Measurements from ENCODE around the gene CREB1.
A peak's percentile ranks its signal among the peaks of the same experiment; 100 is the strongest.

DNA sequence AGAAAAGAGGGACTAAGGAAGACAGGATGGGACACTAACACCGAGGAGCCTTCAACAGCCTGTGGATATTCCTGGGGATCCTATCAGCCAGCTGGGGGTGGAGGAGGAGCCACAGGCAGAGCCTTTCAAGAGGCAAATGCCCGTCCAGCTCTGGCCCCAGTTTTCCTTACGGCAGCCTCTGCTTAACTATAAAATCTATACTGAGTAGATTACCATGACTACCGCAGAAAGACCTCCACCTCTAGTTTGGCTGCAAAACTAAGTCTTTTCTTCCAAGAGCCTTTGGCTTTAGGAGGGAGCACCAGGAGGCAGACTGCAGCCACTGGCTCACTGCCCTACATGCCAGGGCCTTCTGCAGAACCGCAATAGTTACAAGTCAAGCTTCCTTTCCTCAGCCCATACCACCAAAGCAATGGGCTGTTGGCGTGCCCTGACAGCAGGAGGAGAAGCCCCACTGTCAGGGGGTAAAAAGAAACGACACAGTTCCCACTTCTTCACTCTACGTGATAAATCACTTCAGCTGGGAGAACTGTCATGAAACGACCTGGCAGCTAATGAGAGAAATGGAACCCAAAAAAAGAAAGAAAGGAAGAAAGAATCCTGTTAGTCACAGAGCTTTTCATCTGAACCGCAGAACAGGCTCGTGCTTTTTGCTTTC, 25.1 kb upstream of the CREB1 start:
- no peak for TF ChIP-seq EZH2 (IDR thresholded peaks at IDR 0.05; ENCODE audit: borderline replicate concordance, low read length)
- TF ChIP-seq, protein P1, sequence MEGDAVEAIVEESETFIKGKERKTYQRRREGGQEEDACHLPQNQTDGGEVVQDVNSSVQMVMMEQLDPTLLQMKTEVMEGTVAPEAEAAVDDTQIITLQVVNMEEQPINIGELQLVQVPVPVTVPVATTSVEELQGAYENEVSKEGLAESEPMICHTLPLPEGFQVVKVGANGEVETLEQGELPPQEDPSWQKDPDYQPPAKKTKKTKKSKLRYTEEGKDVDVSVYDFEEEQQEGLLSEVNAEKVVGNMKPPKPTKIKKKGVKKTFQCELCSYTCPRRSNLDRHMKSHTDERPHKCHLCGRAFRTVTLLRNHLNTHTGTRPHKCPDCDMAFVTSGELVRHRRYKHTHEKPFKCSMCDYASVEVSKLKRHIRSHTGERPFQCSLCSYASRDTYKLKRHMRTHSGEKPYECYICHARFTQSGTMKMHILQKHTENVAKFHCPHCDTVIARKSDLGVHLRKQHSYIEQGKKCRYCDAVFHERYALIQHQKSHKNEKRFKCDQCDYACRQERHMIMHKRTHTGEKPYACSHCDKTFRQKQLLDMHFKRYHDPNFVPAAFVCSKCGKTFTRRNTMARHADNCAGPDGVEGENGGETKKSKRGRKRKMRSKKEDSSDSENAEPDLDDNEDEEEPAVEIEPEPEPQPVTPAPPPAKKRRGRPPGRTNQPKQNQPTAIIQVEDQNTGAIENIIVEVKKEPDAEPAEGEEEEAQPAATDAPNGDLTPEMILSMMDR (conservative IDR thresholded peaks at IDR 0.05 in 1 of 2, IDR thresholded peaks at IDR 0.05 in 1 of 2; ENCODE audit: extremely low read depth in 1 of 2, insufficient read depth in 1 of 2, low read depth in 1 of 2, low read length in 2 of 2) = peak in 1 of 2 donors; percentile 20
